HepG2 (cell line): ENCODE data around the gene IL17RC. TPM values are rescaled to one million over a fixed set of nuclear protein-coding genes. Genes with fewer than 3 reads are reported as not detected.
A peak's percentile ranks its signal among the peaks of the same experiment; 100 is the strongest.

Source experiments
- ARID2 ChIP-seq: sonication (generic); formaldehyde crosslinking; IDR thresholded peaks from 2 replicates; pipeline ENCODE4 v1.8.1; 2022; ENCODE audit warnings: mild to moderate bottlenecking, missing genetic modification reagents, borderline replicate concordance
- ATF7-NPFF ChIP-seq: sonication (generic); formaldehyde crosslinking; IDR thresholded peaks from 2 replicates; pipeline ENCODE4 v1.8.1; 2023; ENCODE audit warnings: mild to moderate bottlenecking, low read depth, missing genetic modification reagents, moderate library complexity
- BORCS8-MEF2B ChIP-seq: sonication (generic); formaldehyde crosslinking; IDR thresholded peaks from 2 replicates; pipeline ENCODE4 v1.8.0; 2022; ENCODE audit warnings: mild to moderate bottlenecking, missing genetic modification reagents
- CBX5 ChIP-seq: sonication (generic); formaldehyde crosslinking; IDR thresholded peaks from 2 replicates; pipeline ENCODE4 v1.4.0; 2020; ENCODE audit warnings: missing genetic modification reagents, borderline replicate concordance
- CEBPG ChIP-seq: IDR thresholded peaks from 2 replicates; pipeline ENCODE4 v1.6.1; 2016
- FOSL1 ChIP-seq: sonication (generic); formaldehyde crosslinking; IDR thresholded peaks from 2 replicates; pipeline ENCODE4 v1.9.0; 2021; ENCODE audit warnings: missing genetic modification reagents, borderline replicate concordance
- GATAD2A ChIP-seq: IDR thresholded peaks from 2 replicates; pipeline ENCODE4 v1.6.1; 2016
- HOXA9 ChIP-seq: sonication (generic); formaldehyde crosslinking; IDR thresholded peaks from 2 replicates; pipeline ENCODE4 v1.8.1; 2022; ENCODE audit warnings: missing genetic modification reagents, mild to moderate bottlenecking, moderate library complexity, borderline replicate concordance
- NCOR1 ChIP-seq: fragments of 200-600 bp; sonication (generic); IDR thresholded peaks from 2 replicates; pipeline ENCODE4 v1.7.0; 2017; ENCODE audit warnings: antibody characterized with exemption, low read length, borderline replicate concordance
- RAD51 ChIP-seq: fragments of 450-650 bp; IDR thresholded peaks from 2 replicates; pipeline ENCODE4 v1.6.1; 2016; ENCODE audit warnings: borderline replicate concordance
- SOX5 ChIP-seq: IDR thresholded peaks from 2 replicates; pipeline ENCODE4 v1.6.1; 2016; ENCODE audit warnings: borderline replicate concordance
- STAG1 ChIP-seq: sonication (generic); formaldehyde crosslinking; IDR thresholded peaks from 2 replicates; pipeline ENCODE4 v1.4.0; 2020; ENCODE audit warnings: missing genetic modification reagents
- TGIF2 ChIP-seq: IDR thresholded peaks from 2 replicates; pipeline ENCODE4 v1.6.1; 2016; ENCODE audit warnings: control low read depth, missing compliant biosample characterization
- THYN1 ChIP-seq: sonication (generic); formaldehyde crosslinking; IDR thresholded peaks from 2 replicates; pipeline ENCODE4 v1.8.1; 2023; ENCODE audit warnings: low read depth, mild to moderate bottlenecking, moderate library complexity, missing genetic modification reagents, borderline replicate concordance
- YEATS2 ChIP-seq: sonication (generic); formaldehyde crosslinking; IDR thresholded peaks from 2 replicates; pipeline ENCODE4 v1.4.0; 2020; ENCODE audit warnings: missing genetic modification reagents, borderline replicate concordance
- ZBTB1 ChIP-seq: sonication (generic); formaldehyde crosslinking; IDR thresholded peaks from 2 replicates; pipeline ENCODE4 v1.4.0; 2020; ENCODE audit warnings: missing genetic modification reagents, borderline replicate concordance
- ZBTB49 ChIP-seq: sonication (generic); formaldehyde crosslinking; IDR thresholded peaks from 2 replicates; pipeline ENCODE4 v1.4.0; 2020; ENCODE audit warnings: missing genetic modification reagents, borderline replicate concordance
- ZFP36L1 ChIP-seq: sonication (generic); formaldehyde crosslinking; IDR thresholded peaks from 2 replicates; pipeline ENCODE4 v1.8.0; 2022; ENCODE audit warnings: mild to moderate bottlenecking, missing genetic modification reagents, moderate library complexity
- ZNF282 ChIP-seq: fragments of 450-650 bp; IDR thresholded peaks from 2 replicates; pipeline ENCODE4 v1.6.1; 2018; ENCODE audit not compliant: partially characterized antibody
- ZNF326 ChIP-seq: sonication (generic); formaldehyde crosslinking; IDR thresholded peaks from 2 replicates; pipeline ENCODE4 v1.4.0; 2020; ENCODE audit warnings: missing genetic modification reagents, borderline replicate concordance
- ZNF329 ChIP-seq: sonication (generic); formaldehyde crosslinking; IDR thresholded peaks from 2 replicates; pipeline ENCODE4 v1.9.0; 2021; ENCODE audit warnings: low read depth, mild to moderate bottlenecking, missing genetic modification reagents
- ZNF34 ChIP-seq: sonication (generic); formaldehyde crosslinking; IDR thresholded peaks from 2 replicates; pipeline ENCODE4 v1.4.0; 2020; ENCODE audit warnings: mild to moderate bottlenecking, missing genetic modification reagents, borderline replicate concordance
- polyA plus RNA-seq, 8 experiments: library from polyadenylated mRNA; depleted of rRNA in 3 of 8; stranded (reverse) in 7 of 8; unstranded in 1 of 8; fragments of >200 nt; fragmentation: Illumina TruSeq in 4 of 8; extraction: Trizol in 4 of 8; gene quantifications; 2 replicates each; pipeline versions ENCODE4 v1.2.1 to v1.2.3, GENCODE V29; 2011 to 2016; ENCODE audit warnings: low read depth in 4 of 8, missing spikeins in 1 of 8, mixed read lengths in 1 of 8; ENCODE audit not compliant: insufficient read depth in 1 of 8
- total RNA-seq, 5 experiments: library from RNA; depleted of rRNA; stranded (reverse); fragments of >200 nt; fragmentation: Illumina TruSeq; extraction: Trizol; gene quantifications; 2 replicates each; pipeline ENCODE4 v1.2.3, GENCODE V29; 2016; ENCODE audit warnings: low read depth in 1 of 5
- TF ChIP-seq, protein P1 (sequence below): sonication (generic); formaldehyde crosslinking; IDR thresholded peaks from 2 replicates; pipeline ENCODE4 v1.4.0; 2020; ENCODE audit warnings: missing genetic modification reagents
- TF ChIP-seq, protein P2 (sequence below): sonication (generic); formaldehyde crosslinking; IDR thresholded peaks from 2 replicates; pipeline ENCODE4 v1.5.1; 2020; ENCODE audit warnings: mild to moderate bottlenecking, missing genetic modification reagents

IL17RC gene
- total and polyA plus RNA-seq, 2 of the 13 experiments (the other 11 are each of a cell fraction or from before 2014, with no cell fraction given) = 20.7 to 24.0 TPM

- TF ChIP-seq ZNF326 (CRISPR knock-in tag) (no peak), ARID2 (CRISPR knock-in tag) (no peak), ZNF329 (CRISPR knock-in tag) (no peak), TGIF2 (CRISPR knock-in tag) (no peak), YEATS2 (CRISPR knock-in tag) (no peak), THYN1 (no peak), SOX5 (CRISPR knock-in tag) (no peak), GATAD2A (peak; percentile 20; the same call in 1 of the 2 replicates), ZNF282 (no peak), ZNF34 (CRISPR knock-in tag) (no peak), ZFP36L1 (no peak), CBX5 (peak; percentile 20; the same call in 1 of the 2 replicates), STAG1 (CRISPR knock-in tag) (no peak), BORCS8-MEF2B (CRISPR knock-in tag) (no peak; the same call in 1 of the 2 replicates), ZBTB1 (no peak), NCOR1 (no peak), RAD51 (no peak), HOXA9 (CRISPR knock-in tag) (no peak), ZBTB49 (no peak), FOSL1 (CRISPR knock-in tag) (no peak), CEBPG (CRISPR knock-in tag) (no peak), ATF7-NPFF (CRISPR knock-in tag) (peak; percentile 86)
- TF ChIP-seq, protein P1, sequence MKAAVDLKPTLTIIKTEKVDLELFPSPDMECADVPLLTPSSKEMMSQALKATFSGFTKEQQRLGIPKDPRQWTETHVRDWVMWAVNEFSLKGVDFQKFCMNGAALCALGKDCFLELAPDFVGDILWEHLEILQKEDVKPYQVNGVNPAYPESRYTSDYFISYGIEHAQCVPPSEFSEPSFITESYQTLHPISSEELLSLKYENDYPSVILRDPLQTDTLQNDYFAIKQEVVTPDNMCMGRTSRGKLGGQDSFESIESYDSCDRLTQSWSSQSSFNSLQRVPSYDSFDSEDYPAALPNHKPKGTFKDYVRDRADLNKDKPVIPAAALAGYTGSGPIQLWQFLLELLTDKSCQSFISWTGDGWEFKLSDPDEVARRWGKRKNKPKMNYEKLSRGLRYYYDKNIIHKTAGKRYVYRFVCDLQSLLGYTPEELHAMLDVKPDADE = no peak
- TF ChIP-seq, protein P2, sequence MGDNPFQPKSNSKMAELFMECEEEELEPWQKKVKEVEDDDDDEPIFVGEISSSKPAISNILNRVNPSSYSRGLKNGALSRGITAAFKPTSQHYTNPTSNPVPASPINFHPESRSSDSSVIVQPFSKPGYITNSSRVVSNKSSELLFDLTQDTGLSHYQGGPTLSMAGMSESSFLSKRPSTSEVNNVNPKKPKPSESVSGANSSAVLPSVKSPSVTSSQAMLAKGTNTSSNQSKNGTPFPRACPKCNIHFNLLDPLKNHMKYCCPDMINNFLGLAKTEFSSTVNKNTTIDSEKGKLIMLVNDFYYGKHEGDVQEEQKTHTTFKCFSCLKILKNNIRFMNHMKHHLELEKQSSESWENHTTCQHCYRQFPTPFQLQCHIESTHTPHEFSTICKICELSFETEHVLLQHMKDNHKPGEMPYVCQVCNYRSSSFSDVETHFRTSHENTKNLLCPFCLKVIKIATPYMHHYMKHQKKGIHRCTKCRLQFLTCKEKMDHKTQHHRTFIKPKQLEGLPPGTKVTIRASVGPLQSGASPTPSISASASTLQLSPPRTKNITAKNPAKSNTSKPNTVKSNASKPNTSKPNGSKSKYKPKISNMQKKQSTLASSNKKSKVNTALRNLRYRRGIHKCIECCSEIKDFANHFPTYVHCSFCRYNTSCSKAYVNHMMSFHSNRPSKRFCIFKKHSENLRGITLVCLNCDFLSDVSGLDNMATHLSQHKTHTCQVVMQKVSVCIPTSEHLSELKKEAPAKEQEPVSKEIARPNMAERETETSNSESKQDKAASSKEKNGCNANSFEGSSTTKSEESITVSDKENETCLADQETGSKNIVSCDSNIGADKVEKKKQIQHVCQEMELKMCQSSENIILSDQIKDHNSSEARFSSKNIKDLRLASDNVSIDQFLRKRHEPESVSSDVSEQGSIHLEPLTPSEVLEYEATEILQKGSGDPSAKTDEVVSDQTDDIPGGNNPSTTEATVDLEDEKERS (CRISPR knock-in tag) = no peak
These were observed at the start of gene IL17RC (continued) for GRCh38 chr3:9916734-9917680.
